BE2C (cell line): ENCODE measurements around the gene ARID3C. TPM values are rescaled to one million over a fixed set of nuclear protein-coding genes. Genes with fewer than 3 reads are reported as not detected.
A peak's percentile ranks its signal among the peaks of the same experiment; 100 is the strongest.

Experiments
- DNase-seq: peaks from one replicate; pipeline ENCODE4 v3.0.0-alpha.2; 2020
- H3K27me3 ChIP-seq: fragments of 250-450 bp; sonication (Bioruptor Pico); 2 replicates; pipeline ENCODE4 v1.5.1; 2020; ENCODE audit warnings: mild to moderate bottlenecking
- H3K36me3 ChIP-seq: fragments of 250-450 bp; sonication (Bioruptor Pico); 2 replicates; pipeline ENCODE4 v1.5.1; 2020; ENCODE audit warnings: mild to moderate bottlenecking
- H3K4me1 ChIP-seq: fragments of 250-450 bp; sonication (Bioruptor Pico); 2 replicates; pipeline ENCODE4 v1.5.1; 2020
- H3K4me3 ChIP-seq: 2 replicates; pipeline ENCODE4 v1.5.1; 2011; ENCODE audit warnings: low read depth, low read length
- H3K9me3 ChIP-seq: fragments of 250-450 bp; sonication (Bioruptor Pico); 2 replicates; pipeline ENCODE4 v1.5.1; 2020
- CTCF ChIP-seq: IDR thresholded peaks from 2 replicates; pipeline ENCODE4 v1.5.1; 2012; ENCODE audit warnings: mild to moderate bottlenecking, low read depth, low read length
- polyA plus RNA-seq: library from polyadenylated mRNA; unstranded; fragments of >200 nt; gene quantifications from one replicate; pipeline ENCODE4 v1.2.1, GENCODE V29; 2012; ENCODE audit warnings: low read depth, missing spikeins; ENCODE audit not compliant: insufficient read length, insufficient read depth

The ARID3C gene, protein sequence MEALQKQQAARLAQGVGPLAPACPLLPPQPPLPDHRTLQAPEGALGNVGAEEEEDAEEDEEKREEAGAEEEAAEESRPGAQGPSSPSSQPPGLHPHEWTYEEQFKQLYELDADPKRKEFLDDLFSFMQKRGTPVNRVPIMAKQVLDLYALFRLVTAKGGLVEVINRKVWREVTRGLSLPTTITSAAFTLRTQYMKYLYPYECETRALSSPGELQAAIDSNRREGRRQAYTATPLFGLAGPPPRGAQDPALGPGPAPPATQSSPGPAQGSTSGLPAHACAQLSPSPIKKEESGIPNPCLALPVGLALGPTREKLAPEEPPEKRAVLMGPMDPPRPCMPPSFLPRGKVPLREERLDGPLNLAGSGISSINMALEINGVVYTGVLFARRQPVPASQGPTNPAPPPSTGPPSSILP
- not detected for polyA plus RNA-seq

- no peak for TF ChIP-seq CTCF
- Histone ChIP-seq H3K36me3 (no peaks in the 10 kb centered on the region), H3K4me3 (no peak within 1 kb of the TSS), H3K4me1 (no peaks in the 10 kb centered on the region; the same call in 1 of the 2 replicates), H3K9me3 (no peaks in the 10 kb centered on the region), H3K27me3 (peaks cover 45% of the 10 kb centered on the region)
- DNase-seq, result peak; percentile 49
Measured at GRCh38 chr9:34628656-34629490, at the start of gene ARID3C. ARID3C (minus strand) TSS chr9:34629066; CDS start chr9:34628014, 1,052 bp downstream.

DNA sequence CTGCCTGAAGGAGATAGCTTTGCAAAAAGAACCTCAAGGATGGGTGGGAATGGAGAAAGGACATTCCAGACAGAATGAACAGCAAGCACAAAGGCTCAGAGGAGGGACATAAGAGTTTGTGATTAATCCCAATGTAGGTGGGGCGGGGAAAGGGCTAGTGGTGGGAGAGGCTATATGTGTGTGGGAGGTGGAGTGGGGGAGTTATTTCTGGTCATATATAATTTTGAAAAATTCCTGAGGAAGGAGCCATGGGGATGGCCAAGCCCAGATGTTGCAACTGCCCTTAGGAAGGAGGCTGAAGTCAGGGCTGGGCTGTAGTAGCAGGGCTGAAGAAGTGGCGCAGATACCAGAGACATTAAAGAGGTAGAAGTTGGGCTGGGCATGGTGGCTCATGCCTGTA lies 47.0 kb upstream of the ARID3C start:
- Histone ChIP-seq H3K9me3 (no peaks in the 10 kb centered on the region), H3K4me3 (no peak overlapping the region), H3K4me1 (no peaks in the 10 kb centered on the region), H3K27me3 (no peaks in the 10 kb centered on the region), H3K36me3 (no peaks in the 10 kb centered on the region)
- no peak for DNase-seq
- no peak for TF ChIP-seq CTCF

DNA sequence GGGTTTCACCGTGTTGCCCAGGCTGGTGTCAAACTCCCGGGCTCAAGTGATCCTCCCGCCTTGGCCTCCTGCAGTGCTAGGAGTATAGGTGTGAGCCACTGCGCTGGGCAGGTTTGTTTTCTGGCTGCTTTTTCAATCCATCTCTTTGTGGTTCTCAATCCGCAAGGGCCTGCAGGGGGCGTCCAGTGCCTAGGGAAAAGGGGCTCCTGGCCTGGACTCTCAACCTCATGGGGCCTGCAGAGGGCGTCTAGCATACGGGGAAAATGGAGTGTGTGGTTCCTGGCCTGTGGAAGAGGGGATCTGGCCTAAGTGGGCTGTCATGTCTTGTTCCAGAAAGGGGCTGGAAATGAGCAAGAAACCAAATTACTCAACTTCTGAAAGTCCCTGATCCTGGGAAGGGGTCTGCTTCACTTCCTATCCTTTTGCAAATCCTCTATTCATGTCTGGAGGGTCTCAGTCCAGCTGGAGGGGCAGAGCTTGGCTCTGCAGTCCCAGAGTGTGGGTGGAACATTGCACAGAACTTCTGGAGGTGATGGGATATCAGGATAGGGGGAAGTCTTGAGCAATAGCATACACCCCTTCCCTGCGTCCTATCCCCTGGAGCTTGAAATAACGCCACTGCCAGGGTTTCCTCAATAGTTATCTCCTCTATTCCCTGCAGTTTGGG lies 46.3 kb upstream of the ARID3C start:
- peak; percentile 99 for TF ChIP-seq CTCF
- peak; percentile 94 for DNase-seq
- Histone ChIP-seq H3K4me3 (no peak overlapping the region), H3K36me3 (no peaks in the 10 kb centered on the region), H3K27me3 (no peaks in the 10 kb centered on the region), H3K9me3 (no peaks in the 10 kb centered on the region), H3K4me1 (no peaks in the 10 kb centered on the region)

DNA sequence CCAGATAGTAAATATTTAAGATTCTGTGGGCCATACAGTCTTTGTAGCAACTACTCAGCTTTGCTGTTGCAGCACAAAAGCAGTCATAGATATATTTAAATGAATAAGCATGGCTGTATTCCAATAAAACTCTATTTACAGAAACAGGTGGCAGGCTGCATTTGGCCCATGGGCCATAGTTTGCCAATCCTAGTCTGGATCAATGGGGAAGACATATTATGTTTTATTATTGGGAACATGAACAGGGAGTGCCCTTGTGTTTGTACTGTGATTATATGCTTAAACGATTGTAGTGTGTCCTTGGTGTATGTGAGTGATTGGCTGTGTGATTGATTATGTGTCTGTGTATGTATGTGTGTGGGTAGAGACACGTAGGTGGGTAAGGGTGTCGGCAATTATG lies 45.6 kb upstream of the ARID3C start:
- TF ChIP-seq CTCF, result no peak

DNA sequence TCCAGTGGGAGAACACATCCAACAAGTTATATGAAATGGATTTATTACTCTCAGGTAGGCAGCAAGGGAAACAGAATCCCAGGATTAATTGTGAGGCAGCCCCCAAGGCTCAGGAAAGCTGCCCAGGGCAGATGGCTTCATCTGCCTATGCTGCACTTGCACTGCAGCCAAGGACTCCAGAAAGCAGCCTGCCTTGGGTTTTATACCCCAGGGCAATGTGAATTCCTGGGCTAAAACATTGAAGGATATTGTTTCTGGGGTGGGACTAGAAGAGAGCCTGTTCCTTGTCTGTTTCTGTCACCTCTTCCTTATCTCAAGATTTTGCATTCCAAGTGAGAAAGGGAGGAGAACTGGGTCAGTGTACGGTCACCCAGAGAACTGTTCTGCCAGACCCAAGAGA lies 42.4 kb upstream of the ARID3C start:
- no peak for DNase-seq
- Histone ChIP-seq H3K36me3 (no peaks in the 10 kb centered on the region), H3K27me3 (no peaks in the 10 kb centered on the region), H3K9me3 (no peaks in the 10 kb centered on the region), H3K4me1 (no peaks in the 10 kb centered on the region), H3K4me3 (no peak overlapping the region)
- TF ChIP-seq CTCF, result no peak

More for the DNA sequence above, 45.6 kb upstream of the ARID3C start:
- Histone ChIP-seq H3K27me3 (no peaks in the 10 kb centered on the region), H3K4me3 (no peak overlapping the region), H3K36me3 (no peaks in the 10 kb centered on the region), H3K9me3 (no peaks in the 10 kb centered on the region), H3K4me1 (no peaks in the 10 kb centered on the region)
- DNase-seq, result no peak
